Peyer's patch (tissue), 4 donors: Measurements from ENCODE around the gene PIK3CD. TPM values are rescaled to one million over a fixed set of nuclear protein-coding genes. Genes with fewer than 3 reads are reported as not detected.
A peak's percentile ranks its signal among the peaks of the same experiment; 100 is the strongest.

Experiments used
- DNase-seq, 3 donors: peaks; one replicate each; pipeline ENCODE4 v3.0.0-alpha.2; 2017 to 2019
- H3K27ac ChIP-seq, 4 donors: fragments of 200-600 bp; sonication (generic); one replicate each; pipeline ENCODE4 v1.5.1; 2016 to 2019
- H3K27me3 ChIP-seq, 2 donors: fragments of 200-600 bp; sonication (generic); one replicate each; pipeline ENCODE4 v1.5.1; 2019
- H3K36me3 ChIP-seq, 3 donors: fragments of 200-600 bp; sonication (generic); one replicate each; pipeline ENCODE4 v1.5.1; 2016 to 2019
- H3K4me1 ChIP-seq, 4 donors: fragments of 200-600 bp; sonication (generic); one replicate each; pipeline ENCODE4 v1.5.1; 2016 to 2019
- H3K4me3 ChIP-seq, 4 donors: fragments of 200-600 bp; sonication (generic); 1 replicate in 3 of 4; 2 replicates in 1 of 4; pipeline ENCODE4 v1.5.1; 2016 to 2019; ENCODE audit warnings: mild to moderate bottlenecking in 1 of 4
- H3K9me3 ChIP-seq, 4 donors: fragments of 200-600 bp; sonication (generic); one replicate each; pipeline ENCODE4 v1.5.1; 2016 to 2019; ENCODE audit warnings: mild to moderate bottlenecking in 1 of 4
- POLR2A ChIP-seq, 2 donors: fragments of 450-650 bp; IDR thresholded peaks; one replicate each; pipeline ENCODE4 v1.5.1; 2017; ENCODE audit warnings: antibody characterized with exemption in 2 of 2, mild to moderate bottlenecking in 2 of 2, moderate library complexity in 2 of 2
- total RNA-seq, 4 donors: library from RNA; depleted of rRNA; stranded (reverse); fragments of >200 nt; gene quantifications; one replicate each; pipeline ENCODE4 v1.1.0, GENCODE V29; 2016
- TF ChIP-seq, protein P1 (sequence below), 6 experiments: fragments of 450-650 bp in 4 of 6; fragments of 200-600 bp in 2 of 6; sonication (generic) in 1 of 6; IDR thresholded peaks; one replicate each; pipeline ENCODE4 v1.5.1; 2017 to 2019; ENCODE audit warnings: antibody characterized with exemption in 6 of 6, mild to moderate bottlenecking in 3 of 6, moderate library complexity in 1 of 6

The PIK3CD gene
- total RNA-seq, 4 donors from 2014 or later: 2.8 to 34.7 (median 7.6) TPM

DNA sequence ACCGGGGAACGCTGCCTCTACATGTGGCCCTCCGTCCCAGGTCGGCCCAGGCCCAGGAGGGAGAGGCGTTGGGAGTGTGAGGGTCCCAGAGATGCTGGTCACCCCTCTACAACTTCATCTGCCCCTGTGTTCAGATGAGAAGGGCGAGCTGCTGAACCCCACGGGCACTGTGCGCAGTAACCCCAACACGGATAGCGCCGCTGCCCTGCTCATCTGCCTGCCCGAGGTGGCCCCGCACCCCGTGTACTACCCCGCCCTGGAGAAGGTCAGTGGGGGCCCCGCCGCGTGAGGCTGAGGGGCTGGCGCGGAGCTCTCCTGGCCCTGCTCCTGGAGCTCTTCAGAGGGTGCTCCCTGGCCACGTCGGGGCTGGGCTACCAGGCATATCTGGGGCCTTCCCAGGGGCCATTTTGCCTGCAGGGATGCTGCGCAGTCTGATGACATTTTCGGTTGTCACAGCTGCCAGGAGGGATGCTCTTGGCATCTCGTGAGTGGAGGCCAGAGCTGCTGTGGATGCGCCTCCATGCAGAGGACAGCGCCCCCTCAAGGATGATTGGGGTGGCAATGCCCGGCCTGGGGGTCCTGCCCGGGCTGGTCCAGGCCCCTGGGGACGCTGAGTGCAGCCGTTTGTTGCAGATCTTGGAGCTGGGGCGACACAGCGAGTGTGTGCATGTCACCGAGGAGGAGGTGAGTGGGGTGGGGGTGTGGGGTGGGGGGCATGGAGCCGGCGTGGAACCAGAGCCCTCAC lies 68.6 kb downstream of the PIK3CD start:
- no peak for DNase-seq
- H3K36me3 ChIP-seq: peaks cover 0 to 42% (median 0%) of the 10 kb centered on the region in 3 donors
- H3K27ac ChIP-seq: peak overlapping the region in 1 of 4 donors; percentile 93

DNA sequence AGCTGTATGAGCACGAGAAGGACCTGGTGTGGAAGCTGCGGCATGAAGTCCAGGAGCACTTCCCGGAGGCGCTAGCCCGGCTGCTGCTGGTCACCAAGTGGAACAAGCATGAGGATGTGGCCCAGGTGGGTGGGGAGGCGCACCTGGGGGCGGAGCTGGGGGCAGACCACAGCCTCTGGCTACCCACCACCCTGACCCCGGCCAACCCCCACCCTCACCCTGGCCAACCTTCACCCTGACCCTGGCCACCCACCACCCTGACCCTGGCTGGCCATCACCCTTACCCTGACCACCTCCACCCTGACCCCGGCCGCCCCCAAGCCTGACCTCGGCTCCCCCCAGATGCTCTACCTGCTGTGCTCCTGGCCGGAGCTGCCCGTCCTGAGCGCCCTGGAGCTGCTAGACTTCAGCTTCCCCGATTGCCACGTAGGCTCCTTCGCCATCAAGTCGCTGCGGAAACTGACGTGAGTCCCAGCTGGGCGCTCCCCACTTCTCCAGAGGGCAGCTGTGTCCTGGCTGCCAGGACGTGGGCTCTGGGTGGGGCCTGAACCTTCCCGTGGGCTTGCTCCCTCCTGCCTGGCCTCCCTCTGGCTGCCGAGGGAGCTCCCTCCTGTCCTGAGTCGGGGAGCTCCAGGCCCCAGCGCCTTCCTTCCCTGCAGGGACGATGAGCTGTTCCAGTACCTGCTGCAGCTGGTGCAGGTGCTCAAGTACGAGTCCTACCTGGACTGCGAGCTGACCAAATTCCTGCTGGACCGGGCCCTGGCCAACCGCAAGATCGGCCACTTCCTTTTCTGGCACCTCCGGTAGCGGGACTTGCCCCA lies 69.5 kb downstream of the PIK3CD start:
- Histone ChIP-seq H3K27ac (peak overlapping the region in 1 of 4 donors; percentile 93), H3K4me3 (no peak overlapping the region), H3K36me3 (peaks cover 0 to 42% (median 0%) of the 10 kb centered on the region in 3 donors), H3K9me3 (no peaks in the 10 kb centered on the region), H3K27me3 (no peaks in the 10 kb centered on the region), H3K4me1 (peaks cover 0 to 52% (median 19%) of the 10 kb centered on the region in 4 donors)
- no peak for DNase-seq
- TF ChIP-seq, protein P1, sequence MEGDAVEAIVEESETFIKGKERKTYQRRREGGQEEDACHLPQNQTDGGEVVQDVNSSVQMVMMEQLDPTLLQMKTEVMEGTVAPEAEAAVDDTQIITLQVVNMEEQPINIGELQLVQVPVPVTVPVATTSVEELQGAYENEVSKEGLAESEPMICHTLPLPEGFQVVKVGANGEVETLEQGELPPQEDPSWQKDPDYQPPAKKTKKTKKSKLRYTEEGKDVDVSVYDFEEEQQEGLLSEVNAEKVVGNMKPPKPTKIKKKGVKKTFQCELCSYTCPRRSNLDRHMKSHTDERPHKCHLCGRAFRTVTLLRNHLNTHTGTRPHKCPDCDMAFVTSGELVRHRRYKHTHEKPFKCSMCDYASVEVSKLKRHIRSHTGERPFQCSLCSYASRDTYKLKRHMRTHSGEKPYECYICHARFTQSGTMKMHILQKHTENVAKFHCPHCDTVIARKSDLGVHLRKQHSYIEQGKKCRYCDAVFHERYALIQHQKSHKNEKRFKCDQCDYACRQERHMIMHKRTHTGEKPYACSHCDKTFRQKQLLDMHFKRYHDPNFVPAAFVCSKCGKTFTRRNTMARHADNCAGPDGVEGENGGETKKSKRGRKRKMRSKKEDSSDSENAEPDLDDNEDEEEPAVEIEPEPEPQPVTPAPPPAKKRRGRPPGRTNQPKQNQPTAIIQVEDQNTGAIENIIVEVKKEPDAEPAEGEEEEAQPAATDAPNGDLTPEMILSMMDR (IDR thresholded peaks at IDR 0.05): no peak
- TF ChIP-seq POLR2A (IDR thresholded peaks at IDR 0.05): no peak

More for the DNA sequence above, 68.6 kb downstream of the PIK3CD start:
- Histone ChIP-seq H3K9me3 (no peaks in the 10 kb centered on the region), H3K4me3 (no peak overlapping the region), H3K4me1 (peaks cover 0 to 60% (median 22%) of the 10 kb centered on the region in 4 donors), H3K27me3 (no peaks in the 10 kb centered on the region)
- TF ChIP-seq, protein P1 (IDR thresholded peaks at IDR 0.05): no peak
- TF ChIP-seq POLR2A (IDR thresholded peaks at IDR 0.05): no peak

- peaks cover 0 to 48% (median 0%) of the 10 kb centered on the region in 3 donors for H3K36me3 ChIP-seq
- no peak for TF ChIP-seq POLR2A (IDR thresholded peaks at IDR 0.05)
- TF ChIP-seq, protein P1 (IDR thresholded peaks at IDR 0.05): peak; percentile 47 to 83 (median 54)
- peak overlapping the region in 1 of 4 donors; percentile 93 for H3K27ac ChIP-seq
- H3K4me3 ChIP-seq: no peak overlapping the region
- H3K4me1 ChIP-seq: peaks cover 0 to 44% (median 17%) of the 10 kb centered on the region in 4 donors
- no peaks in the 10 kb centered on the region for H3K9me3 ChIP-seq
- DNase-seq: peak in 2 of 3 donors; percentile 68 to 78
- H3K27me3 ChIP-seq: no peaks in the 10 kb centered on the region
Observed at GRCh38 chr1:9721606-9722377, 70.3 kb downstream of the PIK3CD start.

- Histone ChIP-seq H3K27me3 (no peaks in the 10 kb centered on the region), H3K36me3 (peaks cover 0 to 53% (median 0%) of the 10 kb centered on the region in 3 donors), H3K4me1 (peaks cover 0 to 40% (median 16%) of the 10 kb centered on the region in 4 donors), H3K27ac (peak overlapping the region in 1 of 4 donors; percentile 93), H3K9me3 (no peaks in the 10 kb centered on the region), H3K4me3 (no peak overlapping the region)
- no peak for TF ChIP-seq POLR2A (IDR thresholded peaks at IDR 0.05)
- TF ChIP-seq, protein P1 (IDR thresholded peaks at IDR 0.05): no peak
- no peak for DNase-seq
Observed at GRCh38 chr1:9722378-9722749, 70.8 kb downstream of the PIK3CD start.
